OCI-LY1 (cell line): ENCODE measurements around the gene ADAM33.
A peak's percentile ranks its signal among the peaks of the same experiment; 100 is the strongest.

Experiments used
- H2AFZ ChIP-seq: fragments of 200-600 bp; sonication (generic), shearing (Covaris generic); 2 replicates; pipeline ENCODE4 v1.6.0; 2014; ENCODE audit warnings: antibody characterized with exemption, mild to moderate bottlenecking, low read length
- H3F3A ChIP-seq: fragments of 200-600 bp; sonication (generic), shearing (Covaris generic); 2 replicates; pipeline ENCODE4 v1.6.0; 2014; ENCODE audit warnings: mild to moderate bottlenecking, antibody characterized with exemption, low read length, moderate library complexity; ENCODE audit not compliant: insufficient read depth
- H3K27ac ChIP-seq: fragments of 200-600 bp; sonication (generic); 2 replicates; pipeline ENCODE4 v1.5.1; 2014; ENCODE audit warnings: low read length, mixed run types, mild to moderate bottlenecking, low read depth; ENCODE audit not compliant: poor library complexity, severe bottlenecking
- H3K27me3 ChIP-seq: fragments of 200-600 bp; sonication (generic); 2 replicates; pipeline ENCODE4 v1.6.0; 2014; ENCODE audit warnings: antibody characterized with exemption, mild to moderate bottlenecking, low read length, moderate library complexity; ENCODE audit not compliant: insufficient read depth
- H3K36me3 ChIP-seq: fragments of 200-600 bp; sonication (generic); 2 replicates; pipeline ENCODE4 v1.6.1; 2014; ENCODE audit warnings: mild to moderate bottlenecking, antibody characterized with exemption, low read length, moderate library complexity, mixed read lengths; ENCODE audit not compliant: insufficient read depth
- H3K4me1 ChIP-seq: fragments of 200-600 bp; sonication (generic); 2 replicates; pipeline ENCODE4 v1.5.1; 2014; ENCODE audit warnings: mild to moderate bottlenecking, low read length, moderate library complexity; ENCODE audit not compliant: insufficient read depth, severe bottlenecking
- H3K4me2 ChIP-seq: fragments of 200-600 bp; sonication (generic), shearing (Covaris generic); 2 replicates; pipeline ENCODE4 v1.6.1; 2014; ENCODE audit warnings: low read length
- H3K4me3 ChIP-seq: fragments of 200-600 bp; sonication (generic); 2 replicates; pipeline ENCODE4 v1.5.1; 2014; ENCODE audit warnings: low read length, low read depth, mild to moderate bottlenecking, mixed read lengths; ENCODE audit not compliant: poor library complexity, severe bottlenecking
- H3K79me2 ChIP-seq: fragments of 200-600 bp; shearing (Covaris generic); 2 replicates; pipeline ENCODE4 v1.6.1; 2016; ENCODE audit warnings: mixed run types, low read length, mixed read lengths; ENCODE audit not compliant: insufficient read depth
- H3K9ac ChIP-seq: fragments of 200-600 bp; sonication (generic), shearing (Covaris generic); 2 replicates; pipeline ENCODE4 v1.6.1; 2014; ENCODE audit warnings: mild to moderate bottlenecking, low read length, mixed read lengths
- H3K9me2 ChIP-seq: fragments of 200-600 bp; sonication (generic), shearing (Covaris generic); 2 replicates; pipeline ENCODE4 v1.6.1; 2014; ENCODE audit warnings: low read depth, mild to moderate bottlenecking, low read length, mixed read lengths
- H3K9me3 ChIP-seq: fragments of 200-600 bp; shearing (Covaris generic); 2 replicates; pipeline ENCODE4 v1.6.1; 2014; ENCODE audit warnings: low read length, mixed read lengths
- H4K20me1 ChIP-seq: fragments of 200-600 bp; sonication (generic), shearing (Covaris generic); 2 replicates; pipeline ENCODE4 v1.6.0; 2016; ENCODE audit warnings: mild to moderate bottlenecking, low read length; ENCODE audit not compliant: insufficient read depth
- EZH2 ChIP-seq: fragments of 200-600 bp; sonication (generic), shearing (Covaris generic); IDR thresholded peaks from 2 replicates; pipeline ENCODE4 v1.8.0; 2017; ENCODE audit warnings: borderline replicate concordance, mixed run types, mild to moderate bottlenecking, antibody characterized with exemption, low read length, moderate library complexity, mixed read lengths
- TF ChIP-seq, protein P1 (sequence below): fragments of 200-600 bp; sonication (generic), shearing (Covaris generic); IDR thresholded peaks from 2 replicates; pipeline ENCODE4 v1.5.1; 2017; ENCODE audit warnings: mild to moderate bottlenecking, antibody characterized with exemption, low read length, moderate library complexity, mixed read lengths

ADAM33 gene

GRCh38 chr20:3720068-3720467, 38.3 kb upstream of the ADAM33 start:
- no peaks in the 10 kb centered on the region for H3K4me1 ChIP-seq
- no peaks in the 10 kb centered on the region for H3K9me2 ChIP-seq
- H3K27ac ChIP-seq = no peak overlapping the region
- no peaks in the 10 kb centered on the region for H3K27me3 ChIP-seq
- H3K36me3 ChIP-seq = no peaks in the 10 kb centered on the region
- no peaks in the 10 kb centered on the region for H3K79me2 ChIP-seq
- H3K9ac ChIP-seq = no peak overlapping the region
- H4K20me1 ChIP-seq = no peaks in the 10 kb centered on the region
- no peak overlapping the region for H3K4me3 ChIP-seq
- TF ChIP-seq EZH2 = no peak
- TF ChIP-seq, protein P1, sequence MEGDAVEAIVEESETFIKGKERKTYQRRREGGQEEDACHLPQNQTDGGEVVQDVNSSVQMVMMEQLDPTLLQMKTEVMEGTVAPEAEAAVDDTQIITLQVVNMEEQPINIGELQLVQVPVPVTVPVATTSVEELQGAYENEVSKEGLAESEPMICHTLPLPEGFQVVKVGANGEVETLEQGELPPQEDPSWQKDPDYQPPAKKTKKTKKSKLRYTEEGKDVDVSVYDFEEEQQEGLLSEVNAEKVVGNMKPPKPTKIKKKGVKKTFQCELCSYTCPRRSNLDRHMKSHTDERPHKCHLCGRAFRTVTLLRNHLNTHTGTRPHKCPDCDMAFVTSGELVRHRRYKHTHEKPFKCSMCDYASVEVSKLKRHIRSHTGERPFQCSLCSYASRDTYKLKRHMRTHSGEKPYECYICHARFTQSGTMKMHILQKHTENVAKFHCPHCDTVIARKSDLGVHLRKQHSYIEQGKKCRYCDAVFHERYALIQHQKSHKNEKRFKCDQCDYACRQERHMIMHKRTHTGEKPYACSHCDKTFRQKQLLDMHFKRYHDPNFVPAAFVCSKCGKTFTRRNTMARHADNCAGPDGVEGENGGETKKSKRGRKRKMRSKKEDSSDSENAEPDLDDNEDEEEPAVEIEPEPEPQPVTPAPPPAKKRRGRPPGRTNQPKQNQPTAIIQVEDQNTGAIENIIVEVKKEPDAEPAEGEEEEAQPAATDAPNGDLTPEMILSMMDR = no peak
- no peak overlapping the region for H3K4me2 ChIP-seq
- H3K9me3 ChIP-seq = no peaks in the 10 kb centered on the region
- no peaks in the 10 kb centered on the region for H3F3A ChIP-seq
- H2AFZ ChIP-seq = no peak overlapping the region

DNA sequence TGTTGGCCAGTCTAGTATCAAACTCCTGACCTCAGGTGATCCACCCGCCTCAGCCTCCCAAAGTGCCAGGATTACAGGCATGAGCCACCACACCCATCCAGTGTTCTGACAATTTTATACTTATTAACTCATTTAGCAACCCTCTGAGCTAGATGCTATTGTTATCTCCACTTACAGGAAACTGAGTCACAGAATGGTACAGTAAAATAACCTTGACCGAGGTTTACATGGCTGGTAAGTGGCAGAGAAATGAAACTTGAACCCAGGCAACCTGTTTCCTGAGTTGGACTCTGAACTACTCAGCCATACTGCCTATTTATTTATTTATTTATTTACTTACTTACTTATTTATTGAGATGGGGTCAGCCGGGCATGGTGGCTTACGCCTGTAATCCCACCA, 37.2 kb upstream of the ADAM33 start:
- Histone ChIP-seq H3K9me3 (no peaks in the 10 kb centered on the region), H3K36me3 (no peaks in the 10 kb centered on the region)
- TF ChIP-seq, protein P1 = no peak
- no peak for TF ChIP-seq EZH2

GRCh38 chr20:3716195-3716834, 34.5 kb upstream of the ADAM33 start:
- Histone ChIP-seq H3K9ac (no peak overlapping the region), H3K9me2 (no peaks in the 10 kb centered on the region), H3K4me2 (no peak overlapping the region), H3F3A (no peaks in the 10 kb centered on the region), H3K79me2 (no peaks in the 10 kb centered on the region), H3K4me1 (no peaks in the 10 kb centered on the region), H3K36me3 (no peaks in the 10 kb centered on the region), H3K9me3 (no peaks in the 10 kb centered on the region), H3K27me3 (no peaks in the 10 kb centered on the region), H3K27ac (no peak overlapping the region), H4K20me1 (no peaks in the 10 kb centered on the region), H2AFZ (no peak overlapping the region), H3K4me3 (no peak overlapping the region)
- TF ChIP-seq, protein P1 = peak; percentile 89
- TF ChIP-seq EZH2 = no peak

More for the DNA sequence above, 37.2 kb upstream of the ADAM33 start:
- Histone ChIP-seq H3K79me2 (no peaks in the 10 kb centered on the region), H3K4me1 (no peaks in the 10 kb centered on the region), H3F3A (no peaks in the 10 kb centered on the region), H3K27ac (no peak overlapping the region), H2AFZ (no peak overlapping the region), H4K20me1 (no peaks in the 10 kb centered on the region), H3K4me3 (no peak overlapping the region), H3K27me3 (no peaks in the 10 kb centered on the region), H3K9me2 (no peaks in the 10 kb centered on the region), H3K4me2 (no peak overlapping the region), H3K9ac (no peak overlapping the region)
